Breast epithelium (tissue), 3 donors: Measurements from ENCODE around the gene KRT39.

ENCODE experiments used
- POLR2A ChIP-seq: fragments of 450-650 bp; IDR thresholded peaks from one replicate; pipeline ENCODE4 v1.6.1; 2016; ENCODE audit warnings: antibody characterized with exemption, mild to moderate bottlenecking, moderate library complexity
- POLR2AphosphoS5 ChIP-seq, 3 donors: sonication (generic); formaldehyde crosslinking; IDR thresholded peaks; one replicate each; pipeline ENCODE4 v1.6.1; 2017; ENCODE audit warnings: antibody characterized with exemption in 3 of 3
- TF ChIP-seq, protein P1 (sequence below), 3 donors: fragments of 450-650 bp; IDR thresholded peaks; one replicate each; pipeline ENCODE4 v1.5.1; 2016 to 2017; ENCODE audit warnings: antibody characterized with exemption in 3 of 3, mild to moderate bottlenecking in 3 of 3, moderate library complexity in 3 of 3

GRCh38 chr17:40978575-40979151, 11.9 kb upstream of the KRT39 start:
- TF ChIP-seq, protein P1, sequence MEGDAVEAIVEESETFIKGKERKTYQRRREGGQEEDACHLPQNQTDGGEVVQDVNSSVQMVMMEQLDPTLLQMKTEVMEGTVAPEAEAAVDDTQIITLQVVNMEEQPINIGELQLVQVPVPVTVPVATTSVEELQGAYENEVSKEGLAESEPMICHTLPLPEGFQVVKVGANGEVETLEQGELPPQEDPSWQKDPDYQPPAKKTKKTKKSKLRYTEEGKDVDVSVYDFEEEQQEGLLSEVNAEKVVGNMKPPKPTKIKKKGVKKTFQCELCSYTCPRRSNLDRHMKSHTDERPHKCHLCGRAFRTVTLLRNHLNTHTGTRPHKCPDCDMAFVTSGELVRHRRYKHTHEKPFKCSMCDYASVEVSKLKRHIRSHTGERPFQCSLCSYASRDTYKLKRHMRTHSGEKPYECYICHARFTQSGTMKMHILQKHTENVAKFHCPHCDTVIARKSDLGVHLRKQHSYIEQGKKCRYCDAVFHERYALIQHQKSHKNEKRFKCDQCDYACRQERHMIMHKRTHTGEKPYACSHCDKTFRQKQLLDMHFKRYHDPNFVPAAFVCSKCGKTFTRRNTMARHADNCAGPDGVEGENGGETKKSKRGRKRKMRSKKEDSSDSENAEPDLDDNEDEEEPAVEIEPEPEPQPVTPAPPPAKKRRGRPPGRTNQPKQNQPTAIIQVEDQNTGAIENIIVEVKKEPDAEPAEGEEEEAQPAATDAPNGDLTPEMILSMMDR (IDR thresholded peaks at IDR 0.05) = no peak
- TF ChIP-seq POLR2AphosphoS5 (IDR thresholded peaks at IDR 0.05) (no peak), POLR2A (no peak)
